ENCODE measurements around the gene CAPZB. TPM values are rescaled to one million over a fixed set of nuclear protein-coding genes. Genes with fewer than 3 reads are reported as not detected.
"Not testable (repeated sequence)": the region's sequence is repeated elsewhere in the genome, so short reads cannot be mapped to it uniquely, and the experiment has no call there.

The CAPZB gene
- total RNA-seq, 1 donor from 2014 or later: 264 TPM

- no peak for TF ChIP-seq CTCF (conservative IDR thresholded peaks at IDR 0.05)
- H3K36me3 Mint-ChIP-seq: no peaks in the 10 kb centered on the region
- no peaks in the 10 kb centered on the region for H3K4me1 Mint-ChIP-seq (ENCODE audit: unreplicated experiment)
- H3K27me3 Mint-ChIP-seq: no peaks in the 10 kb centered on the region
- no peak overlapping the region for H3K4me3 Mint-ChIP-seq
- H3K27ac Mint-ChIP-seq: no peak overlapping the region
- DNase-seq (ENCODE audit: extremely low spot score, unreplicated experiment): no peak
- H3K9me3 Mint-ChIP-seq: no peaks in the 10 kb centered on the region
Observed at GRCh38 chr1:19528438-19528837, 43.1 kb upstream of the CAPZB start.

GRCh38 chr1:19525607-19526545 lies 40.5 kb upstream of the CAPZB start:
- no peak for DNase-seq (ENCODE audit: extremely low spot score, unreplicated experiment)
- TF ChIP-seq CTCF (conservative IDR thresholded peaks at IDR 0.05): no peak
- Mint-ChIP-seq H3K27me3 (no peaks in the 10 kb centered on the region), H3K9me3 (peaks cover 6% of the 10 kb centered on the region), H3K4me1 (ENCODE audit: unreplicated experiment) (no peaks in the 10 kb centered on the region), H3K27ac (no peak overlapping the region), H3K4me3 (no peak overlapping the region), H3K36me3 (no peaks in the 10 kb centered on the region)

- H3K4me3 Mint-ChIP-seq: no peak overlapping the region
Observed at GRCh38 chr1:19524791-19525190, 39.5 kb upstream of the CAPZB start.

GRCh38 chr1:19522570-19522969 lies 37.2 kb upstream of the CAPZB start:
- H3K36me3 Mint-ChIP-seq; H3K27ac Mint-ChIP-seq; H3K4me1 Mint-ChIP-seq (ENCODE audit: unreplicated experiment); DNase-seq (ENCODE audit: extremely low spot score, unreplicated experiment); H3K4me3 Mint-ChIP-seq; H3K27me3 Mint-ChIP-seq; H3K9me3 Mint-ChIP-seq: not testable (repeated sequence)

More at GRCh38 chr1:19524791-19525190, 39.5 kb upstream of the CAPZB start:
- DNase-seq (ENCODE audit: extremely low spot score, unreplicated experiment): no peak
- Mint-ChIP-seq H3K4me1 (ENCODE audit: unreplicated experiment) (no peaks in the 10 kb centered on the region), H3K27ac (no peak overlapping the region), H3K36me3 (no peaks in the 10 kb centered on the region), H3K27me3 (no peaks in the 10 kb centered on the region), H3K9me3 (peaks cover 6% of the 10 kb centered on the region)
- TF ChIP-seq CTCF (conservative IDR thresholded peaks at IDR 0.05): no peak

GRCh38 chr1:19521411-19521810 lies 36.1 kb upstream of the CAPZB start:
- H3K4me1 Mint-ChIP-seq (ENCODE audit: unreplicated experiment): no peaks in the 10 kb centered on the region
- H3K9me3 Mint-ChIP-seq: peaks cover 6% of the 10 kb centered on the region
- no peak for TF ChIP-seq CTCF (conservative IDR thresholded peaks at IDR 0.05)
- no peak for DNase-seq (ENCODE audit: extremely low spot score, unreplicated experiment)
- H3K27ac Mint-ChIP-seq: no peak overlapping the region
- H3K4me3 Mint-ChIP-seq: no peak overlapping the region
- H3K36me3 Mint-ChIP-seq: no peaks in the 10 kb centered on the region
- H3K27me3 Mint-ChIP-seq: no peaks in the 10 kb centered on the region

- Mint-ChIP-seq H3K36me3 (no peaks in the 10 kb centered on the region), H3K27me3 (no peaks in the 10 kb centered on the region), H3K27ac (no peak overlapping the region), H3K4me3 (no peak overlapping the region), H3K9me3 (peaks cover 6% of the 10 kb centered on the region), H3K4me1 (ENCODE audit: unreplicated experiment) (no peaks in the 10 kb centered on the region)
- no peak for DNase-seq (ENCODE audit: extremely low spot score, unreplicated experiment)
- no peak for TF ChIP-seq CTCF (conservative IDR thresholded peaks at IDR 0.05)
Observed at GRCh38 chr1:19517017-19517416, 31.7 kb upstream of the CAPZB start.
